BE2C (cell line): Measurements from ENCODE around the gene EYA2.

ENCODE experiments used
- DNase-seq: peaks from one replicate; pipeline ENCODE4 v3.0.0-alpha.2; 2020
- H3K27me3 ChIP-seq: fragments of 250-450 bp; sonication (Bioruptor Pico); 2 replicates; pipeline ENCODE4 v1.5.1; 2020; ENCODE audit warnings: mild to moderate bottlenecking
- H3K36me3 ChIP-seq: fragments of 250-450 bp; sonication (Bioruptor Pico); 2 replicates; pipeline ENCODE4 v1.5.1; 2020; ENCODE audit warnings: mild to moderate bottlenecking
- H3K4me1 ChIP-seq: fragments of 250-450 bp; sonication (Bioruptor Pico); 2 replicates; pipeline ENCODE4 v1.5.1; 2020
- H3K4me3 ChIP-seq: 2 replicates; pipeline ENCODE4 v1.5.1; 2011; ENCODE audit warnings: low read depth, low read length
- H3K9me3 ChIP-seq: fragments of 250-450 bp; sonication (Bioruptor Pico); 2 replicates; pipeline ENCODE4 v1.5.1; 2020
- CTCF ChIP-seq: IDR thresholded peaks from 2 replicates; pipeline ENCODE4 v1.5.1; 2012; ENCODE audit warnings: mild to moderate bottlenecking, low read depth, low read length

Gene EYA2

GRCh38 chr20:47113362-47114109 lies 218.9 kb downstream of the EYA2 start:
- Histone ChIP-seq H3K4me1 (no peaks in the 10 kb centered on the region), H3K4me3 (no peak overlapping the region), H3K9me3 (peaks cover 4% of the 10 kb centered on the region; the same call in 1 of the 2 replicates), H3K27me3 (peaks cover 7% of the 10 kb centered on the region), H3K36me3 (no peaks in the 10 kb centered on the region)
- no peak for DNase-seq
- TF ChIP-seq CTCF, result no peak

- H3K9me3 ChIP-seq, result peaks cover 4% of the 10 kb centered on the region; the same call in 1 of the 2 replicates
- TF ChIP-seq CTCF, result no peak
- no peak for DNase-seq
- no peak overlapping the region for H3K4me3 ChIP-seq
- H3K36me3 ChIP-seq, result no peaks in the 10 kb centered on the region
- H3K4me1 ChIP-seq, result no peaks in the 10 kb centered on the region
- H3K27me3 ChIP-seq, result peaks cover 20% of the 10 kb centered on the region
Measured at GRCh38 chr20:47115694-47116093, 221.1 kb downstream of the EYA2 start.

GRCh38 chr20:47117371-47117770 lies 222.7 kb downstream of the EYA2 start:
- Histone ChIP-seq H3K27me3 (peaks cover 20% of the 10 kb centered on the region), H3K9me3 (no peaks in the 10 kb centered on the region), H3K36me3 (no peaks in the 10 kb centered on the region), H3K4me3 (no peak overlapping the region), H3K4me1 (no peaks in the 10 kb centered on the region)
- DNase-seq, result no peak
- no peak for TF ChIP-seq CTCF

GRCh38 chr20:47117773-47118172 lies 223.1 kb downstream of the EYA2 start:
- Histone ChIP-seq H3K9me3 (no peaks in the 10 kb centered on the region), H3K4me3 (no peak overlapping the region), H3K4me1 (no peaks in the 10 kb centered on the region), H3K27me3 (peaks cover 20% of the 10 kb centered on the region), H3K36me3 (no peaks in the 10 kb centered on the region)
- no peak for DNase-seq
- TF ChIP-seq CTCF, result no peak

- peaks cover 20% of the 10 kb centered on the region for H3K27me3 ChIP-seq
- no peak for TF ChIP-seq CTCF
- H3K4me3 ChIP-seq, result no peak overlapping the region
- H3K36me3 ChIP-seq, result no peaks in the 10 kb centered on the region
- DNase-seq, result no peak
- H3K4me1 ChIP-seq, result no peaks in the 10 kb centered on the region
- H3K9me3 ChIP-seq, result no peaks in the 10 kb centered on the region
Measured at GRCh38 chr20:47118206-47118605, 223.6 kb downstream of the EYA2 start.

GRCh38 chr20:47118641-47119040 lies 224.0 kb downstream of the EYA2 start:
- no peaks in the 10 kb centered on the region for H3K4me1 ChIP-seq
- TF ChIP-seq CTCF, result no peak
- no peaks in the 10 kb centered on the region for H3K36me3 ChIP-seq
- H3K27me3 ChIP-seq, result peaks cover 20% of the 10 kb centered on the region
- H3K4me3 ChIP-seq, result no peak overlapping the region
- H3K9me3 ChIP-seq, result no peaks in the 10 kb centered on the region
- DNase-seq, result no peak
